Ovary (tissue), 9 donors: ENCODE measurements around the gene CIROP. TPM values are rescaled to one million over a fixed set of nuclear protein-coding genes. Genes with fewer than 3 reads are reported as not detected.

Experiments used
- DNase-seq, 5 donors: peaks; one replicate each; pipeline ENCODE4 v3.0.0-alpha.2; 2019 to 2020
- H3K27ac ChIP-seq, 2 donors: fragments of 200-600 bp; one replicate each; pipeline versions ENCODE4 v1.5.1 to v1.8.0; 2019 to 2022
- H3K27me3 ChIP-seq: fragments of 200-600 bp; one replicate; pipeline ENCODE4 v1.8.0; 2022
- H3K36me3 ChIP-seq: fragments of 200-600 bp; sonication (generic); one replicate; pipeline ENCODE4 v1.5.1; 2019
- H3K4me1 ChIP-seq: one replicate; pipeline ENCODE4 v1.8.1; 2013; ENCODE audit warnings: mild to moderate bottlenecking, moderate library complexity; ENCODE audit not compliant: insufficient read depth
- H3K4me3 ChIP-seq: fragments of 200-600 bp; sonication (generic); one replicate; pipeline ENCODE4 v1.5.1; 2017
- H3K9me3 ChIP-seq, 2 donors: fragments of 200-600 bp in 1 of 2; sonication (generic) in 1 of 2; one replicate each; pipeline versions ENCODE4 v1.5.1 to v1.8.1; 2013 to 2019; ENCODE audit warnings: mild to moderate bottlenecking in 1 of 2, moderate library complexity in 1 of 2
- EP300 ChIP-seq: sonication (generic); formaldehyde crosslinking; IDR thresholded peaks from one replicate; pipeline ENCODE4 v1.6.1; 2017; ENCODE audit warnings: antibody characterized with exemption
- POLR2A ChIP-seq: fragments of 450-650 bp; IDR thresholded peaks from one replicate; pipeline ENCODE4 v1.6.1; 2017; ENCODE audit warnings: antibody characterized with exemption, mild to moderate bottlenecking, moderate library complexity
- WGBS, 3 donors: extraction: QIAGEN DNeasy Blood & Tissue Kit in 1 of 3; methylation state at CpG; one replicate each; pipeline versions ENCODE4 v1.1.5 to v1.1.7; 2013 to 2017; 5-methylcytosine and 5-hydroxymethylcytosine counted together
- intact Hi-C, 4 donors: fragments of 100-400 bp; cut with DNase I; formaldehyde crosslinking; loops; one replicate each; pipeline versions ENCODE4 v1.11.0 to v1.15.1; 2022 to 2023
- polyA plus RNA-seq, 2 donors: library from polyadenylated mRNA; stranded (reverse); fragments of 200-250 nt in 1 of 2; fragments of 350-450 nt in 1 of 2; fragmentation: Illumina TruSeq in 1 of 2; extraction: RNeasy Lipid Tissue Mini Kit (QIAGEN cat#74804) in 1 of 2; gene quantifications; one replicate each; pipeline ENCODE4 v1.2.3, GENCODE V29; 2013 to 2014
- total RNA-seq, 7 donors: library from RNA; depleted of rRNA in 2 of 7; stranded (reverse); fragments of >200 nt in 2 of 7; fragmentation: NEBNext Ultra II Directional in 3 of 7; extraction: Animal tissue kit (Norgen Biotek cat#: 25700) in 3 of 7; gene quantifications; one replicate each; pipeline versions ENCODE4 v1.1.0 to v1.2.4, GENCODE V29; 2016 to 2023
- TF ChIP-seq, protein P1 (sequence below), 3 donors: fragments of 450-650 bp in 2 of 3; fragments of 200-600 bp in 1 of 3; IDR thresholded peaks; one replicate each; pipeline versions ENCODE4 v1.5.1 to v1.8.0; 2016 to 2022; ENCODE audit warnings: antibody characterized with exemption in 3 of 3, mild to moderate bottlenecking in 1 of 3
- donor health status: DM: no; HTN: no; CAD: no; lungs with moderate emphysema.
- donor health status: DM: no; HTN: no; CAD: no.
- donor health status: Bipolar disorder and iron deficiency.
- donor health status: DM: yes; HTN: yes; CAD: no.
- donor health status: DM: no; HTN: no; CAD: no.
- donor health status: DM: yes; HTN: yes; CAD: no.

Gene CIROP
- total and polyA plus RNA-seq, 9 donors, result not detected

DNA sequence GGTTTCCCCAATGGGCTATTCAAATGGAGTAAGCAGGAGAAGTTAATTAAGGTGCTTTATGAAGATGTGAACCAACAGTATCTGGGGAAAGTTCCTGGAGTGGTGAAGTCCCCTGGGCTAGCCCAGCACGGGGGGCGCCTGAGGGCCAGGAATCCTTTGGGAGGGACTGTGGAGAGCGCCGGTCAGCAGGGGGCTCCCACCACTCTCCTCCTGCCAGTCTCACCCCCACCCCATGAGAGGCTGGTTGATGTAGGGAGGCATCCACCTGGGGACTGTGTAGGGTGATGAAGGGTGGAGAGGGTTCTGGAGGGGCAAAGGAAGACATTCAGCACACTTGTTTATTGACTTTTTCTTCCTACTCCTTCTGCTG is 9.9 kb upstream of the CIROP start:
- H3K36me3 ChIP-seq, result no peaks in the 10 kb centered on the region
- intact Hi-C loops, result no loop called here
- TF ChIP-seq EP300 (no peak), POLR2A (no peak)
- TF ChIP-seq, protein P1, sequence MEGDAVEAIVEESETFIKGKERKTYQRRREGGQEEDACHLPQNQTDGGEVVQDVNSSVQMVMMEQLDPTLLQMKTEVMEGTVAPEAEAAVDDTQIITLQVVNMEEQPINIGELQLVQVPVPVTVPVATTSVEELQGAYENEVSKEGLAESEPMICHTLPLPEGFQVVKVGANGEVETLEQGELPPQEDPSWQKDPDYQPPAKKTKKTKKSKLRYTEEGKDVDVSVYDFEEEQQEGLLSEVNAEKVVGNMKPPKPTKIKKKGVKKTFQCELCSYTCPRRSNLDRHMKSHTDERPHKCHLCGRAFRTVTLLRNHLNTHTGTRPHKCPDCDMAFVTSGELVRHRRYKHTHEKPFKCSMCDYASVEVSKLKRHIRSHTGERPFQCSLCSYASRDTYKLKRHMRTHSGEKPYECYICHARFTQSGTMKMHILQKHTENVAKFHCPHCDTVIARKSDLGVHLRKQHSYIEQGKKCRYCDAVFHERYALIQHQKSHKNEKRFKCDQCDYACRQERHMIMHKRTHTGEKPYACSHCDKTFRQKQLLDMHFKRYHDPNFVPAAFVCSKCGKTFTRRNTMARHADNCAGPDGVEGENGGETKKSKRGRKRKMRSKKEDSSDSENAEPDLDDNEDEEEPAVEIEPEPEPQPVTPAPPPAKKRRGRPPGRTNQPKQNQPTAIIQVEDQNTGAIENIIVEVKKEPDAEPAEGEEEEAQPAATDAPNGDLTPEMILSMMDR (IDR thresholded peaks at IDR 0.05), result no peak
- H3K4me1 ChIP-seq, result no peaks in the 10 kb centered on the region
- H3K27ac ChIP-seq, result no peak overlapping the region
- 65 to 74% (median 67%) methylated on average over 4 of the region's 4 CpGs for WGBS, 3 donors
- no peak overlapping the region for H3K4me3 ChIP-seq
- no peak for DNase-seq
- H3K27me3 ChIP-seq, result no peaks in the 10 kb centered on the region
- no peaks in the 10 kb centered on the region for H3K9me3 ChIP-seq

DNA sequence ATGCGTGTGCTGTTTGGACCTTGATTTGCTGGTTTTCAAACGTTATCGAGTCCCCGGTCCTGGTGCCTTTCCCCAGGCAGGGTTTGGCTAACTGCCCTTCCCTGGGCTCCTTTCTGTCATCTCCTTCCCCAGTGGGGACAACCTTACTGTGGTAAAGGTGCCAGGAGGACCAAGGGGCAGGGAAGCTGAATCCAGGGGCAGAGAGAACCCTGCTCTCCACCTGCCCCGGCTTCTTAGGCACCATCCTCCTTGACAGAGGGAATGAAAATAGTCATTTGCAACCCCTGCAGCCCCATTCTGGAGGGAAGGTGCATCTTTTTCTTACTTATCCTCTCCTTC is 9.3 kb upstream of the CIROP start:
- intact Hi-C loops, result no loop called here
- Histone ChIP-seq H3K4me1 (no peaks in the 10 kb centered on the region), H3K36me3 (no peaks in the 10 kb centered on the region), H3K9me3 (no peaks in the 10 kb centered on the region), H3K27me3 (no peaks in the 10 kb centered on the region), H3K27ac (no peak overlapping the region), H3K4me3 (no peak overlapping the region)
- WGBS, 3 donors, result 55 to 65% (median 63%) methylated on average over 5 of the region's 5 CpGs
- TF ChIP-seq, protein P1 (IDR thresholded peaks at IDR 0.05), result no peak
- TF ChIP-seq POLR2A, result no peak
- TF ChIP-seq EP300, result no peak
- DNase-seq, result no peak

DNA sequence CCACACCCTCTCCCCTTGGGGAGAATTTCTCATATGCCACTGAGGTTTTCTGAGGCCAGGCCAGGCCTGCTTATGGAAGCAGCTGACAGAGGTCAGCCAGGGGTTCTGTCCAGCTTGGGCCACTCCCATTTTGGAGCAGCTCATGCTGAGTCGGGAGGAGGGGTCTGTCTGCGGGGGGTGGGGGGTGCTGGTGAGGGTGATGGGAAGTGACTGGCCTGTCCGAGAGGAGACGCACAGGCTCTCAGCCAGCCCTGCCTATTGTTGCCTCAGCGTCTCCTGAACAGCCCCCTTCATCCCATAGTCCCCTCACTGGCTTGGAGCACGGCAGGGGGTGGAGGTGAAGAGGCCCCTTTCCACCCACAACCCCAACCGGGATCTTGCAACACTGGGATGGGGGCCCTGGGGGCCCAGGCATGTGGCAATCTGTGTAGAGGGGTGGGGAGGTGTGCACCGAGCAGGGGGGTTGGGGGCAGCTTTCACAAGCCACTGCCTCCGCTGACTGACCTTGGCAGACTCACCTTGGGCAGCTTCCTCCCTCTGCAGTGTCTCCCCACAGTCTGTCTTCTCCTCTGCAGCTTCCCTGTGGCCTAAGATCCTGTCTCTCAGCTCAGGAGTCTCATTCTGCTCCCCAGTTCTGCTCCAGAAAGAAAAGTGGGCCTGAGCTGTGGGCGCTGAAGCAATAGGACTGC is 8.8 kb upstream of the CIROP start:
- TF ChIP-seq POLR2A (no peak), EP300 (no peak)
- TF ChIP-seq, protein P1 (IDR thresholded peaks at IDR 0.05), result no peak
- H3K9me3 ChIP-seq, result no peaks in the 10 kb centered on the region
- H3K27me3 ChIP-seq, result no peaks in the 10 kb centered on the region
- DNase-seq, result no peak
- 39 to 41% (median 41%) methylated on average over 8 to 10 of the region's 10 CpGs for WGBS, 3 donors
- no peak overlapping the region for H3K4me3 ChIP-seq
- intact Hi-C loops, result no loop called here
- no peaks in the 10 kb centered on the region for H3K36me3 ChIP-seq
- no peaks in the 10 kb centered on the region for H3K4me1 ChIP-seq
- H3K27ac ChIP-seq, result no peak overlapping the region

DNA sequence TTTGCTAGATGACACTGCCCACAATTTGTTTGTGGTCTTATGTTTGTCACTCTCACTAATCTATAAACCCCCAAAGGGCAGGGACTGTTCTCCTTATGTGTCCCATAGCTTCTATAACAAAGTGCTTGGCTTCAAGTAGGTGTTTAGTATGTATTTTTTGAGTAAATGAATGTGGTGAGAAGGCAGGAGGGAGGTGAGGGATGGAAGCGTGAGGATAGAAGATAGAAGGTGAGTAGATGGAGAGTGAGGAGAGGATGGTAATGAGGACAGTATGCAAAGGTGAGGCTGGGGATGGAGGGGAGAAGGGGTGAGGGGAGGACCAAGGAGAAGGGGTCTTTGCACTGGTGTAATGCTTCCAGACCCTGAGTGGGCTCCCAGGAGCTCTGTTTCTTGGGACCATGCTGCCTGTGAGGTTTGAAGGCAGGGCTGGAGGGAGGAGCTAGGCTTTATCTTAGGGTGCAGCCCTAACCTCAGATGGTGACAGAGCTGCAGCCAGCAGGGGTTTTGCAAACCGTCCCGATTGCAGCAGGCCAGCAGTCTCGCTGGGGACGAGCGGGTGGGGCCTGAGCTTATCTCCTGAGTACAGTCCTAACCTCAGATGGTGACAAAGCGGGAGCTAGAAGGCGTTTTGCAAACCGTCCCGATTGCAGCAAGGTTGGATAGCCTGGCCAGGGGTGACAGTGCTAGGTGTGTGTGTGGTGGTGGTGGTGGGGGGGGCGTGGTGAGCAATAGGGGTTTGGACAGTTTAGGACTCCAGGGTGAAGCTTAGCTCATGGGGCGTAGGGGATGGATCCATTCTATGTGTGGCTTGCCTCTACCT is 7.8 kb upstream of the CIROP start:
- Histone ChIP-seq H3K9me3 (no peaks in the 10 kb centered on the region), H3K36me3 (no peaks in the 10 kb centered on the region), H3K4me1 (no peaks in the 10 kb centered on the region), H3K27ac (no peak overlapping the region), H3K4me3 (no peak overlapping the region), H3K27me3 (no peaks in the 10 kb centered on the region)
- DNase-seq, result no peak
- intact Hi-C loops, result no loop called here
- TF ChIP-seq, protein P1 (IDR thresholded peaks at IDR 0.05), result no peak
- TF ChIP-seq EP300, result no peak
- no peak for TF ChIP-seq POLR2A
- WGBS, 3 donors, result 61 to 63% (median 61%) methylated on average over 12 of the region's 12 CpGs
